A673 (cell line): ENCODE measurements around the gene SLC6A9.

Source experiments
- CTCF ChIP-seq: fragments of 300-800, 200-600 bp; sonication (generic); conservative IDR thresholded peaks from 2 replicates; pipeline ENCODE4 v1.5.1; 2017; ENCODE audit warnings: low read depth, mild to moderate bottlenecking, antibody characterized with exemption, low read length, moderate library complexity, mixed read lengths
- EZH2 ChIP-seq: fragments of 200-600 bp; sonication (generic); IDR thresholded peaks from 2 replicates; pipeline ENCODE4 v1.6.1; 2017; ENCODE audit warnings: borderline replicate concordance, low read depth, mild to moderate bottlenecking, mixed read lengths, antibody characterized with exemption, low read length; ENCODE audit not compliant: poor library complexity, severe bottlenecking

GRCh38 chr1:43998000-43998378 lies 33.3 kb downstream of the SLC6A9 start:
- TF ChIP-seq CTCF (no peak), EZH2 (no peak)
